IgD-negative memory B cell (primary cell): ENCODE results near the gene STX10. TPM values are rescaled to one million over a fixed set of nuclear protein-coding genes. Genes with fewer than 3 reads are reported as not detected.

Source experiments
- H3K27ac Mint-ChIP-seq, 3 donors: one replicate each; pipeline ENCODE4 v1.8.0; 2020 to 2022; ENCODE audit warnings: mild to moderate bottlenecking in 3 of 3, mixed read lengths in 3 of 3, moderate library complexity in 1 of 3
- H3K27me3 Mint-ChIP-seq: one replicate; pipeline ENCODE4 v1.8.0; 2021; ENCODE audit warnings: mixed read lengths
- H3K36me3 Mint-ChIP-seq: one replicate; pipeline ENCODE4 v1.8.0; 2020; ENCODE audit warnings: mild to moderate bottlenecking, mixed read lengths
- H3K4me1 Mint-ChIP-seq, 3 donors: one replicate each; pipeline ENCODE4 v1.8.0; 2020 to 2022; ENCODE audit warnings: mixed read lengths in 3 of 3, mild to moderate bottlenecking in 1 of 3
- H3K4me3 Mint-ChIP-seq, 4 donors: one replicate each; pipeline ENCODE4 v1.8.0; 2020 to 2022; ENCODE audit warnings: mild to moderate bottlenecking in 4 of 4, mixed read lengths in 4 of 4, moderate library complexity in 3 of 4
- H3K9me3 Mint-ChIP-seq, 3 donors: one replicate each; pipeline ENCODE4 v1.8.0; 2020 to 2021; ENCODE audit warnings: mixed read lengths in 3 of 3, mild to moderate bottlenecking in 1 of 3
- polyA plus RNA-seq: library from polyadenylated mRNA; unstranded; fragments of 300-500 nt; fragmentation: Illumina TruSeq; gene quantifications from one replicate; pipeline ENCODE4 v1.2.3, GENCODE V29; 2021

The STX10 gene
- polyA plus RNA-seq, 1 donor from 2014 or later: 52.8 TPM

DNA sequence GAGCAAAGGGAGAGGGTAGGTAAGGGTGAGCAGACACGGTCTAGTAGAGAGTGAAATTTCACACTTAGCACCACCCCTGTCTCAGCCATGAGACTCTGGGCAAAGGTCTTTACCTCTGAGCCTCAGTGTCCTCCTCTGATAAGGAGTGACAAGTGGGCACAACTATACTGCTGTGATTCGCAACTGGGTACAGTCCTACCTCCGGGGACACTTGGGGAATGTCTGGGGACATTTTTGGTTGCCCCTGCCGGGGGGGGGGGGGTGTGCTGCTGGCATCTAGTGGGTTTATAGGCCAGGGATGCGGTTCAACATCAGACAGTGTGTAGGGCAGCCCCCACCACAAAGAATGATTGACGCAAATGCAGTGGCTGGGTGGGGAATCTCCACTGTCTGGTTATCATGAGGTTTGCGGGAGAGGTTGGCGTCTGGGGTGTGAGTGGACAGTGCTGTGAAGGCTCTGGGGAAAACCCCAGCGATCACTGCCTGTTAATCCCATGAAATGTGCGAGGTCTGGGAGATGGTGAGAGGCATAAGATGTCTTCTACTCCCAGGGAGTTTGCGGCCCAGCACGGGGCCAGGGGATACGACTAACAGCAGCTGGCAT, 27.8 kb downstream of the STX10 start:
- Mint-ChIP-seq H3K36me3 (no peaks in the 10 kb centered on the region), H3K9me3 (no peaks in the 10 kb centered on the region), H3K4me3 (peak overlapping the region in 3 of 4 donors; percentile 58 to 78 (median 75)), H3K4me1 (peaks cover 28 to 35% (median 29%) of the 10 kb centered on the region in 3 donors), H3K27me3 (no peaks in the 10 kb centered on the region), H3K27ac (peak overlapping the region in 2 of 3 donors; percentile 15 to 44)

- Mint-ChIP-seq H3K27ac (peak overlapping the region in 2 of 3 donors; percentile 15 to 44), H3K36me3 (no peaks in the 10 kb centered on the region), H3K4me3 (peak overlapping the region in 3 of 4 donors; percentile 58 to 78 (median 75)), H3K27me3 (no peaks in the 10 kb centered on the region), H3K9me3 (no peaks in the 10 kb centered on the region), H3K4me1 (peaks cover 30 to 37% (median 33%) of the 10 kb centered on the region in 3 donors)
Measured at GRCh38 chr19:13121551-13122274, 28.5 kb downstream of the STX10 start.

DNA sequence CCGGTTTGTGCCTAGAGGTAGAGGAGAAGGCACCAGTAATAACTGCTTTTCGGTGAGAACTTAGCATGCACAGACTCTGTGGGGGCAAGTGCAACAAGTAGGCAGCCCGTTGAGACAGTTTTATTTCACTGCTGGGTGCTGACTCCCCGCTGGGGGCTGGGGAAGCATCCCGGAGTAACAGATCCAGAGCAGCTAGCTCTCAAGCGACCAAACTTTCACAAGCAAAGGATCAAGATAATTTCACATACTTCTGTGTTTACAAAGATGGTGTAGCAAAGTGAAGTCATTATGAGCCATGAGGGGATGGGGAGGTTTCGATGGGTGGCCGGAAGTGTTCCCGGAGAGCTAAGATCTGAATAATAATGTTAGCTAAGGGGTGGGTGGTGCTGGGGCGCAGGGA, 29.4 kb downstream of the STX10 start:
- Mint-ChIP-seq H3K9me3 (no peaks in the 10 kb centered on the region), H3K4me3 (peak overlapping the region in 3 of 4 donors; percentile 58 to 84 (median 83)), H3K27ac (peak overlapping the region in 1 of 3 donors; percentile 15), H3K36me3 (no peaks in the 10 kb centered on the region), H3K4me1 (peaks cover 32 to 42% (median 37%) of the 10 kb centered on the region in 3 donors), H3K27me3 (no peaks in the 10 kb centered on the region)

- H3K27me3 Mint-ChIP-seq: no peaks in the 10 kb centered on the region
- no peaks in the 10 kb centered on the region for H3K9me3 Mint-ChIP-seq
- H3K4me1 Mint-ChIP-seq: peaks cover 36 to 42% (median 37%) of the 10 kb centered on the region in 3 donors
Measured at GRCh38 chr19:13120031-13120430, 30.1 kb downstream of the STX10 start.

GRCh38 chr19:13119627-13120026, 30.5 kb downstream of the STX10 start:
- Mint-ChIP-seq H3K27me3 (no peaks in the 10 kb centered on the region), H3K9me3 (no peaks in the 10 kb centered on the region), H3K4me1 (peaks cover 36 to 42% (median 37%) of the 10 kb centered on the region in 3 donors), H3K27ac (peak overlapping the region in 1 of 3 donors; percentile 32), H3K36me3 (no peaks in the 10 kb centered on the region), H3K4me3 (peak overlapping the region; percentile 70 to 90 (median 80))

More at GRCh38 chr19:13120031-13120430, 30.1 kb downstream of the STX10 start:
- no peaks in the 10 kb centered on the region for H3K36me3 Mint-ChIP-seq
- H3K4me3 Mint-ChIP-seq: peak overlapping the region in 3 of 4 donors; percentile 58 to 88 (median 73)
- peak overlapping the region in 1 of 3 donors; percentile 32 for H3K27ac Mint-ChIP-seq

GRCh38 chr19:13118424-13119193, 31.6 kb downstream of the STX10 start:
- H3K9me3 Mint-ChIP-seq: no peaks in the 10 kb centered on the region
- H3K27ac Mint-ChIP-seq: peak overlapping the region; percentile 32 to 76 (median 39)
- no peaks in the 10 kb centered on the region for H3K27me3 Mint-ChIP-seq
- H3K4me1 Mint-ChIP-seq: peaks cover 33 to 40% (median 36%) of the 10 kb centered on the region in 3 donors
- H3K4me3 Mint-ChIP-seq: peak overlapping the region; percentile 70 to 90 (median 80)
- no peaks in the 10 kb centered on the region for H3K36me3 Mint-ChIP-seq

DNA sequence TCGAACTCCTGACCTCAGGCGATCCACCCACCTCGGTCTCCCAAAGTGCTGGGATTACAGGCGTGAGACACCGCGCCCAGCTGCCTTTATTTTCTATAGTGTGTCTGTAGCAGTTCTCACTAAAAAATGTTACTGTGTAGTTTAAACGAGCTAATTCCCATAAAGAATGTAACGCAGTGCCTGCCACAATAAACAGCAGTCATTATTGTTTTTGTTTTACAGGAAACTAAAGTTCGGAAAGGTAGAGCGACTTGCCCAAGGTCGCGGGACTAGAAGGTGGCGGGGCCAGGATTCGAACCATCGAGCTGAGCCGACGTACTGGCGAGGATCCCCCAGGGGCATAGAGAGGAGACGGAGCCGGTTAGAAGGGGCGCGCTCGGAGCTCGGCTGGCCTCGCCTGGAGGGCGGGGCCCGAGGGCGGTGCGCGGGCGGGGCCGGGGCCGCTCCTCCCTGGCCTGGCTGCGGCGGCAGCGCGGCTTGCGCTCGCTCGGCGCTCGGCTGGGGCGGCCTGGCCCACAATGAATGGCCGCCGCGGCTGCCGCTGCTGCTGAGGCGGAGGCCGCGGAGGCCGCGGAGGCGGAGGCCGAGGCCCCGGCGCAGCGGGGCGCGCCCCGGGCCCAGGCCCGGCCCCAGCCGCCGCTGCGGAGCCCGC, 32.3 kb downstream of the STX10 start, which contains the start of gene NACC1:
Gene NACC1, plus strand, starts transcription at position 493 of the 652 bp plus-strand sequence. CDS start 16,944 bp downstream, outside the sequence.
- no peaks in the 10 kb centered on the region for H3K9me3 Mint-ChIP-seq
- peak within 1 kb of the TSS; percentile 93 to 99 (median 98) for H3K4me3 Mint-ChIP-seq
- peak within 1 kb of the TSS; percentile 92 to 98 (median 92) for H3K27ac Mint-ChIP-seq
- peaks cover 32 to 36% (median 35%) of the 10 kb centered on the region in 3 donors for H3K4me1 Mint-ChIP-seq
- H3K27me3 Mint-ChIP-seq: no peaks in the 10 kb centered on the region
- no peaks in the 10 kb centered on the region for H3K36me3 Mint-ChIP-seq

DNA sequence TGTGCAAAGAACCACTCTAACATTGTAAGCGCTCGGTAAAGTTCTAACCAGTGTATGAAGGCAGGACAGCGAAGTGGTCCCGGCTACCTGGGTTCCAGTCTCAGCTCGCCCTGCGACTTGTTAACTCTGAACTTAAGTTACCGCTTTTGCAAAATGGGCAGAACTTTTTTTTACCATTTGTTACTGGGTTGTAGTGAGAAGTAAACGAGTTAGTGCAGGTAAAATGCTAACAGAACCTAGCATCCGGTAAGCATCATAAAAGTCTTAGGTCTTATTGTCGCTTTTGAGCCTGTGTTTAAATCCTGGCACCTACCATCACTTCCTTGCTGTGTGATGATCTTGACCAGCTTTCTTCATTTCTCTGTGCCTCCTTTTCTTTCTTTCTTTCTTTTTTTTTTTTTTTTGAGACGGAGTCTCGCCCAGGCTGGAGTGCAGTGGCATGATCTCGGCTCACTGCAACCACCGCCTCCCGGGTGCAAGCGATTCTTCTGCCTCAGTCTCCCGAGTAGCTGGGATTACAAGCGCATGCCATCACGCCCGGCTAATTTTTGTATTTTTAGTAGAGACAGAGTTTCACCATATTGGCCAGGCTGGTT, 32.9 kb downstream of the STX10 start:
- peak overlapping the region; percentile 92 to 98 (median 92) for H3K27ac Mint-ChIP-seq
- H3K27me3 Mint-ChIP-seq: no peaks in the 10 kb centered on the region
- H3K4me1 Mint-ChIP-seq: peaks cover 27 to 36% (median 32%) of the 10 kb centered on the region in 3 donors
- H3K9me3 Mint-ChIP-seq: no peaks in the 10 kb centered on the region
- H3K36me3 Mint-ChIP-seq: no peaks in the 10 kb centered on the region
- peak overlapping the region; percentile 93 to 99 (median 98) for H3K4me3 Mint-ChIP-seq

- Mint-ChIP-seq H3K36me3 (no peaks in the 10 kb centered on the region), H3K27ac (peak within 1 kb of the TSS; percentile 92 to 98 (median 92)), H3K9me3 (no peaks in the 10 kb centered on the region), H3K4me1 (peaks cover 21 to 29% (median 25%) of the 10 kb centered on the region in 3 donors), H3K4me3 (peak within 1 kb of the TSS; percentile 93 to 99 (median 98)), H3K27me3 (no peaks in the 10 kb centered on the region)
Measured at GRCh38 chr19:13116282-13117175, 33.6 kb downstream of the STX10 start, which contains the start of gene TRMT1. TSS of gene TRMT1 (minus strand) at chr19:13116740. CDS start at chr19:13116399, 341 bp downstream.

DNA sequence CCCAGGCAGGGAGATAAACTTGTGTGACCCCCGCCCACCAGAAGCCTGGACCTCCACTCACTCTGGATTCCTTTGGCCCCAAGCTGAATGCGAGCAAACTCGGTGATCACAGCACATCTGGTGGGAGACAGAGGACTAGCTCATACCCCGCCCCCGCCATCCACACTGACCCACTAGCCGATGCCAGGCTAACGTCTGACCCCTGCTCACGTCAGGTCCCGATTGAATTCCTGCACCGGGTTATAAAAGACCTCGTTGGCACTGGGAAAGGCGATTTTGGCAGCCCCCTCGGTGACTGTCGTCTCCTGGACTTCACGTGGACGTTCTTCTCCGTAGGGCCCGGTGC, 34.3 kb downstream of the STX10 start:
- H3K27me3 Mint-ChIP-seq: no peaks in the 10 kb centered on the region
- peaks cover 18 to 26% (median 19%) of the 10 kb centered on the region in 3 donors for H3K4me1 Mint-ChIP-seq
- H3K4me3 Mint-ChIP-seq: peak overlapping the region; percentile 93 to 99 (median 98)
- H3K9me3 Mint-ChIP-seq: no peaks in the 10 kb centered on the region
- H3K36me3 Mint-ChIP-seq: no peaks in the 10 kb centered on the region
- H3K27ac Mint-ChIP-seq: peak overlapping the region; percentile 92 to 98 (median 92)

DNA sequence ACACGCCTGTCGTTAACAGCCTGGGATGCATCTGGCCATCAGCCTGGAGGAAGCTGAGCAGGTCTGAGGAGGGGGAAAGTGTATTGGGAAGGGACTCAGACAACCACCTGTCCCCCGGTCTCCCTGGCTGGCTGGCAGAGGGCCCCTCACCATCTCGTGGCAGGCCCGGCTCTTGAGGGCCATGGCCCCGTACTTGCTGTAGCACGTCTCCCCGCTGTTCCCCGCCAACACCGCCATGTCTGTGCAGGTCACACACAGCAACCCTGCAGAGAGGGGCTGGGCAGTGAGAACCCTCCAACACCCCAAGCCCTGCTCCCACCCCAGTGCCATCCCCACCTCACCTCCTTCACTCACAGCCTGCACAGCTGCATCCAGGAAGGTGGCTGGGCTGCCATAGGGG, 37.6 kb downstream of the STX10 start:
- Mint-ChIP-seq H3K27ac (no peak overlapping the region), H3K4me3 (peak overlapping the region in 1 of 4 donors; percentile 7), H3K27me3 (no peaks in the 10 kb centered on the region), H3K36me3 (no peaks in the 10 kb centered on the region), H3K4me1 (peaks cover 8 to 9% (median 8%) of the 10 kb centered on the region in 3 donors), H3K9me3 (no peaks in the 10 kb centered on the region)

DNA sequence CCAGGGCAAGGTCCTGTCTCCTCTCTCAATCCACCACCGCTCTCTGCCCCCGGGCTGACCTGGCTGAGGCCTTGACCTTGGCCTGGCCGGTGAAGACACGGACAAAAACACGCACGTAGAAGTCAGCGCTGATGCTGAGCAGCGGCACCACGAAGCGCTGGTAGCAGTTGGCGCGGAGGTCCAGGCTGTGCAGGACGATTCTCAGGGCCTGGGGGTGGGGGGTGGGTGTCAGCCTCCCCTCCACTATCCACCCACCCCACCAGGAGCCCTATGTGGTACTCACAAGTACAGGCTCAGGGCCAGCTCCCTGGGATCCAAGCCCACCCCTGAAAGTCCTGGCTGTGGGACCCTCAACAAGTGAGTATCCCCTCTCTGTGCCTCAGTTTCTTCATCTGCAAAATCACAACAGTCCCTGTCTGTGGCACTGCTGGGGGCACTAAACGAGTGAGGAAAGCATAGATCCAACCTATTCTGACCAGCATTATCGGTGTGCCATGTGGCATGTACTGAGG, 40.0 kb downstream of the STX10 start:
- H3K27me3 Mint-ChIP-seq: no peaks in the 10 kb centered on the region
- peak overlapping the region in 1 of 3 donors; percentile 76 for H3K27ac Mint-ChIP-seq
- peak overlapping the region in 1 of 4 donors; percentile 14 for H3K4me3 Mint-ChIP-seq
- H3K9me3 Mint-ChIP-seq: no peaks in the 10 kb centered on the region
- H3K4me1 Mint-ChIP-seq: peaks cover 0 to 3% (median 1%) of the 10 kb centered on the region in 3 donors
- no peaks in the 10 kb centered on the region for H3K36me3 Mint-ChIP-seq
